ENCODE data around the gene AP2M1. TPM values are rescaled to one million over a fixed set of nuclear protein-coding genes. Genes with fewer than 3 reads are reported as not detected.
A peak's percentile ranks its signal among the peaks of the same experiment; 100 is the strongest.

Gene AP2M1
- total and polyA plus RNA-seq, 4 experiments from 2014 or later, result 206 to 312 (median 231) TPM

DNA sequence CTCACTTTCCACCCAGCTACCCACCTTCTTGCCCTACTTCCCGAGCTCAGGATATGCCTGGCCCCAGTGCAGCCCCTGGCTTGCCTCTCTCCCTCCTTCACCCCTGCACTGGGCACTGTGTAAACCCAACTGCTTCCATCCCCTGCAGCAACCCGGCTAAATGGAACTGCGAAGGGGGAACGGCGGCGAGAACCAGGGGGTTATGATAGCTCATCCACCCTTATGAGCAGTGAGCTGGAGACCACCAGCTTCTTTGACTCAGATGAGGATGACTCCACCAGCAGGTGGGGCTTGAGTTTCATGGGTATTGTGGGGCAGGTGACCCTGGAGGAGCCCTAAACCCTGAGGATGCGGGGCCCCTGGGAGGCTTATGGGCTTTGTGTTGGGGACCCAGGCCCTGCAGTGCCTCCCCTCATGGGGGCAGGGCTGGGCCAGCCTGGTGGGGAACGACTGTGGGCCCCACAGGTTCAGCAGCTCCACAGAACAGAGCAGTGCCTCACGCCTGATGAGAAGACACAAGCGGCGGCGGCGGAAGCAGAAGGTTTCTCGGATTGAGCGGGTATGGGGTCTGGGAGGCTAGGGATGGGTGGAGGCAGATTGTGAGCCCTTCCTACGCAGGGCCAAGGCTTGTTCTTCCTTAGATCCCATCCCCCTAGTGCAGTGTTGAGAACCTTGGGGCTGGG lies 9.9 kb upstream of the AP2M1 start:
- Mint-ChIP-seq H3K27me3 (no peaks in the 10 kb centered on the region), H3K4me3 (peak overlapping the region in 1 of 8 donors; percentile 57), H3K4me1 (peaks cover 5 to 16% (median 11%) of the 10 kb centered on the region in 4 donors), H3K36me3 (peaks cover 22 to 50% of the 10 kb centered on the region in 2 donors), H3K9me3 (no peaks in the 10 kb centered on the region), H3K27ac (no peak overlapping the region)
- Histone ChIP-seq H3K4me1 (ENCODE audit: insufficient read depth, low read length) (no peaks in the 10 kb centered on the region), H3K36me3 (ENCODE audit: insufficient read depth, low read length) (peaks cover 39% of the 10 kb centered on the region), H3K9me3 (ENCODE audit: control insufficient read depth in 1 of 2, low read length in 2 of 2) (no peaks in the 10 kb centered on the region), H3K27me3 (ENCODE audit: insufficient read depth, low read length) (no peaks in the 10 kb centered on the region), H3K27ac (ENCODE audit: low read depth, low read length) (no peak overlapping the region), H3K4me3 (ENCODE audit: low read length in 2 of 2) (no peak overlapping the region)
- ChIA-PET CTCF (ENCODE audit: partially characterized antibody) (interaction anchor here (1.3 kb wide), 1 partner anchor 62 kb away, joined by 3 read pairs; no protein-coding TSS in a partner anchor), POLR2A (ENCODE audit: partially characterized antibody) (interaction anchor here (1.4 kb wide), 1 partner anchor 29 kb away, joined by 6 read pairs; the partner anchor contains the start of gene EIF2B5)
- DNase-seq, result no peak
- intact Hi-C loops (cut with micrococcal nuclease), result no loop called here

DNA sequence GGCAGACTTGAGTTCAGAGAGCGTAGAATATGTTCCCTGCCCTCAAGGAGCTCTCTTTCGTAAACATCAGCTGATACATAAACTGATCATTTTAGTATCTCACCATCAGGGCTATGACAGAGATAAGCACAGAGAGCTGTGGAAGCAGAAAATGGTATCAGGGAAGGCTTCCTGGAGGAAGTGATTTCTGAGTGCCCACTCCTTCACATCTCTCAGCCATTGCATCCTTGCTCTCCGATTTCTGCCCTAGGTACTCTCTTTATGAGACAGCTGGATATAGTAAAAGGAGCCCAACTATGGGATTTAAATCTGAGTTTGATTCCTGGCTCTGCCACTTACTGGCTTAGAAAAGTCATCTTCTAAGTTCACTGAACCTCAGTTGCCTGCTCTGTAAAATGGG lies 9.1 kb upstream of the AP2M1 start:
- DNase-seq, result no peak
- Mint-ChIP-seq H3K27me3 (no peaks in the 10 kb centered on the region), H3K4me3 (no peak overlapping the region), H3K4me1 (peaks cover 3 to 10% (median 8%) of the 10 kb centered on the region in 4 donors), H3K36me3 (peaks cover 22 to 50% of the 10 kb centered on the region in 2 donors), H3K9me3 (no peaks in the 10 kb centered on the region), H3K27ac (no peak overlapping the region)
- peaks cover 39% of the 10 kb centered on the region for H3K36me3 ChIP-seq (ENCODE audit: insufficient read depth, low read length)
- H3K4me1 ChIP-seq (ENCODE audit: insufficient read depth, low read length), result no peaks in the 10 kb centered on the region
- CTCF ChIA-PET (ENCODE audit: partially characterized antibody), result interaction anchor here (1.1 kb wide), 1 partner anchor 20 kb away, joined by 3 read pairs; no protein-coding TSS in a partner anchor
- no peaks in the 10 kb centered on the region for H3K27me3 ChIP-seq (ENCODE audit: insufficient read depth, low read length)
- no peak overlapping the region for H3K4me3 ChIP-seq (ENCODE audit: low read length in 2 of 2)
- no peaks in the 10 kb centered on the region for H3K9me3 ChIP-seq (ENCODE audit: control insufficient read depth in 1 of 2, low read length in 2 of 2)
- intact Hi-C loops (cut with micrococcal nuclease), result no loop called here
- no peak overlapping the region for H3K27ac ChIP-seq (ENCODE audit: low read depth, low read length)
- POLR2A ChIA-PET (ENCODE audit: partially characterized antibody), result no interaction called here

- peaks cover 22 to 58% of the 10 kb centered on the region in 2 donors for H3K36me3 Mint-ChIP-seq
Observed at GRCh38 chr3:184166671-184167070, 8.0 kb upstream of the AP2M1 start.

DNA sequence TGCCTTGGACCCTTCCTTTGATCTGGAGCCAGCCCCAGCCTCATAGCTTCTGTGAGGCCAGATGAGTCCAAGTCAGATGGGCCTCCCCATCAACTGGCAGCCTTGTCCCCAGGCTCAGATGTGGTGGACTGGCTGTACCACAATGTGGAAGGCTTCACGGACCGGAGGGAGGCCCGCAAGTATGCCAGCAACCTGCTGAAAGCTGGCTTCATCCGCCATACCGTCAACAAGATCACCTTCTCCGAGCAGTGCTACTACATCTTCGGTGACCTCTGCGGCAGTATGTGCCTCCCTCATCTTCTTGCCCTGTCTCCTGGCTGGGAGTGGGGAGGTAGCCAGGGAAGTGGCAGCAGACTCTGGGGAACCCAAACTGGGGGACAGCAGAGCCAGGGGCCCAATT lies 6.9 kb upstream of the AP2M1 start:
- intact Hi-C loops (cut with micrococcal nuclease), result no loop called here
- no peak overlapping the region for H3K27ac ChIP-seq (ENCODE audit: low read depth, low read length)
- H3K27me3 Mint-ChIP-seq, result no peaks in the 10 kb centered on the region
- H3K4me3 Mint-ChIP-seq, result no peak overlapping the region
- ChIA-PET CTCF (ENCODE audit: partially characterized antibody) (no interaction called here), POLR2A (ENCODE audit: partially characterized antibody) (no interaction called here)
- no peaks in the 10 kb centered on the region for H3K27me3 ChIP-seq (ENCODE audit: insufficient read depth, low read length)
- DNase-seq, result no peak
- no peak overlapping the region for H3K27ac Mint-ChIP-seq
- no peak overlapping the region for H3K4me3 ChIP-seq (ENCODE audit: low read length in 2 of 2)
- H3K36me3 ChIP-seq (ENCODE audit: insufficient read depth, low read length), result peaks cover 39% of the 10 kb centered on the region
- peaks cover 0 to 4% (median 2%) of the 10 kb centered on the region in 4 donors for H3K4me1 Mint-ChIP-seq
- no peaks in the 10 kb centered on the region for H3K4me1 ChIP-seq (ENCODE audit: insufficient read depth, low read length)
- H3K9me3 Mint-ChIP-seq, result no peaks in the 10 kb centered on the region
- H3K9me3 ChIP-seq (ENCODE audit: control insufficient read depth in 1 of 2, low read length in 2 of 2), result no peaks in the 10 kb centered on the region
- H3K36me3 Mint-ChIP-seq, result peaks cover 19 to 56% of the 10 kb centered on the region in 2 donors

More at GRCh38 chr3:184166671-184167070, 8.0 kb upstream of the AP2M1 start:
- Mint-ChIP-seq H3K27ac (no peak overlapping the region), H3K4me1 (peaks cover 0 to 6% (median 3%) of the 10 kb centered on the region in 4 donors), H3K9me3 (no peaks in the 10 kb centered on the region), H3K27me3 (no peaks in the 10 kb centered on the region), H3K4me3 (no peak overlapping the region)
- no peak overlapping the region for H3K27ac ChIP-seq (ENCODE audit: low read depth, low read length)
- DNase-seq, result no peak
- H3K4me1 ChIP-seq (ENCODE audit: insufficient read depth, low read length), result no peaks in the 10 kb centered on the region
- ChIA-PET CTCF (ENCODE audit: partially characterized antibody) (interaction anchor here (1.1 kb wide), 1 partner anchor 21 kb away, joined by 3 read pairs; no protein-coding TSS in a partner anchor), POLR2A (ENCODE audit: partially characterized antibody) (no interaction called here)
- no peaks in the 10 kb centered on the region for H3K9me3 ChIP-seq (ENCODE audit: control insufficient read depth in 1 of 2, low read length in 2 of 2)
- H3K36me3 ChIP-seq (ENCODE audit: insufficient read depth, low read length), result peaks cover 39% of the 10 kb centered on the region
- intact Hi-C loops (cut with micrococcal nuclease), result no loop called here
- H3K27me3 ChIP-seq (ENCODE audit: insufficient read depth, low read length), result no peaks in the 10 kb centered on the region
- H3K4me3 ChIP-seq (ENCODE audit: low read length in 2 of 2), result no peak overlapping the region

DNA sequence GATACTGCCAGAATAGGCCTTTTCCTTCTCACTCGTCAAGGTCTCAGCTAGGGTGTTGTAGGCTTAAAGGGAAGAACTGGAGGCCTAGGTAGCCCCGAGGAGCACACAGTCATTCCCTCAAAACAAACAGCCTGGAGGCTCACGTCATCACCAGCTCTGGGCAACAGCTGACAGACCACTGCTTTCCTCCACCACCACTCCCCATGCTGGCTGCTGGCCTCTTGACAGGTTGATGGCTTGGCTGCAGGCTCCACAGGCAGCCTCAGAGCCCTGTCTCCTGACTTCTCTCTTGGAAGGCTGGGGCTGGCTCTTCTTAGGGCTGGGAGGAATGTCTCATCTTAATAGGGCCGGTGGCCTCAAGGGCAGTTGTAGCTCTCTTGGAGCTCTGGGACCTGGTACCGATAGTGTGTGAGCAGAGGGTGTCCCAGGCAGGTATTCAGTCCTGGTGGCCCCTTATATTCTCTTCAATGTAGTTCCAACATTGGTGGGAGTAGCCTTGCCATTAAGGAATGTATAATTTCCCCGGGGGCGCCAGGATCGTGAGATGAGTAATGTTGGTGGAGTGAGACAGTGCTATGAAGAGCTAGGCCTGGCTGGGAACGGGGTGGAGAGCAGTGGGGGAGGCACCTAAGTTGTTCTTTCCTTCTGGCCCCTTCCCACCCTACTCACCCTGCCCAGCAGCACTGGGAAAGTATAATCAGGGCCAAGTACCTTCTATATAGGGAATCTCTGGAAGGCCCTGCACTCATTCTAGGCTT lies 6.1 kb upstream of the AP2M1 start:
- no peak overlapping the region for H3K27ac ChIP-seq (ENCODE audit: low read depth, low read length)
- H3K27me3 ChIP-seq (ENCODE audit: insufficient read depth, low read length), result no peaks in the 10 kb centered on the region
- no peak overlapping the region for H3K4me3 ChIP-seq (ENCODE audit: low read length in 2 of 2)
- no peaks in the 10 kb centered on the region for H3K9me3 ChIP-seq (ENCODE audit: control insufficient read depth in 1 of 2, low read length in 2 of 2)
- Mint-ChIP-seq H3K36me3 (peaks cover 18 to 52% of the 10 kb centered on the region in 2 donors), H3K4me3 (no peak overlapping the region), H3K27me3 (no peaks in the 10 kb centered on the region), H3K9me3 (no peaks in the 10 kb centered on the region), H3K4me1 (peaks cover 0 to 5% (median under 1%) of the 10 kb centered on the region in 4 donors), H3K27ac (no peak overlapping the region)
- ChIA-PET POLR2A (ENCODE audit: partially characterized antibody) (no interaction called here), CTCF (ENCODE audit: partially characterized antibody) (no interaction called here)
- intact Hi-C loops (cut with micrococcal nuclease), result no loop called here
- H3K4me1 ChIP-seq (ENCODE audit: insufficient read depth, low read length), result no peaks in the 10 kb centered on the region
- DNase-seq, result no peak
- H3K36me3 ChIP-seq (ENCODE audit: insufficient read depth, low read length), result peaks cover 37% of the 10 kb centered on the region

- H3K4me3 Mint-ChIP-seq, result no peak overlapping the region
- H3K4me1 ChIP-seq (ENCODE audit: insufficient read depth, low read length), result peaks cover 4% of the 10 kb centered on the region
- H3K4me3 ChIP-seq (ENCODE audit: low read length in 2 of 2), result no peak overlapping the region
- no peaks in the 10 kb centered on the region for H3K27me3 ChIP-seq (ENCODE audit: insufficient read depth, low read length)
- H3K36me3 ChIP-seq (ENCODE audit: insufficient read depth, low read length), result peaks cover 23% of the 10 kb centered on the region
- H3K27ac Mint-ChIP-seq, result no peak overlapping the region
- peaks cover 0 to 12% (median 6%) of the 10 kb centered on the region in 4 donors for H3K4me1 Mint-ChIP-seq
- POLR2A ChIA-PET (ENCODE audit: partially characterized antibody), result interaction anchor here (1.1 to 1.5 kb wide), 2 partner anchors 14 to 34 kb away, joined by 3 to 5 read pairs; no protein-coding TSS in a partner anchor
- no peaks in the 10 kb centered on the region for H3K27me3 Mint-ChIP-seq
- CTCF ChIA-PET (ENCODE audit: partially characterized antibody), result interaction anchor here (0.7 kb wide), 1 partner anchor 16 kb away, joined by 3 read pairs; the partner anchor contains the start of gene ABCF3
- no peak overlapping the region for H3K27ac ChIP-seq (ENCODE audit: low read depth, low read length)
- intact Hi-C loops (cut with micrococcal nuclease), result no loop called here
- no peaks in the 10 kb centered on the region for H3K9me3 ChIP-seq (ENCODE audit: control insufficient read depth in 1 of 2, low read length in 2 of 2)
- H3K36me3 Mint-ChIP-seq, result peaks cover 12 to 40% of the 10 kb centered on the region in 2 donors
- DNase-seq, result no peak
- H3K9me3 Mint-ChIP-seq, result no peaks in the 10 kb centered on the region
Observed at GRCh38 chr3:184169896-184170875, 4.5 kb upstream of the AP2M1 start.

All from CD4-positive, alpha-beta memory T cell (primary cell).